Measurements from ENCODE around the gene CNNM4. TPM values are rescaled to one million over a fixed set of nuclear protein-coding genes. Genes with fewer than 3 reads are reported as not detected.

The CNNM4 gene
- total RNA-seq, 1 donor from 2014 or later, result 5.8 TPM

DNA sequence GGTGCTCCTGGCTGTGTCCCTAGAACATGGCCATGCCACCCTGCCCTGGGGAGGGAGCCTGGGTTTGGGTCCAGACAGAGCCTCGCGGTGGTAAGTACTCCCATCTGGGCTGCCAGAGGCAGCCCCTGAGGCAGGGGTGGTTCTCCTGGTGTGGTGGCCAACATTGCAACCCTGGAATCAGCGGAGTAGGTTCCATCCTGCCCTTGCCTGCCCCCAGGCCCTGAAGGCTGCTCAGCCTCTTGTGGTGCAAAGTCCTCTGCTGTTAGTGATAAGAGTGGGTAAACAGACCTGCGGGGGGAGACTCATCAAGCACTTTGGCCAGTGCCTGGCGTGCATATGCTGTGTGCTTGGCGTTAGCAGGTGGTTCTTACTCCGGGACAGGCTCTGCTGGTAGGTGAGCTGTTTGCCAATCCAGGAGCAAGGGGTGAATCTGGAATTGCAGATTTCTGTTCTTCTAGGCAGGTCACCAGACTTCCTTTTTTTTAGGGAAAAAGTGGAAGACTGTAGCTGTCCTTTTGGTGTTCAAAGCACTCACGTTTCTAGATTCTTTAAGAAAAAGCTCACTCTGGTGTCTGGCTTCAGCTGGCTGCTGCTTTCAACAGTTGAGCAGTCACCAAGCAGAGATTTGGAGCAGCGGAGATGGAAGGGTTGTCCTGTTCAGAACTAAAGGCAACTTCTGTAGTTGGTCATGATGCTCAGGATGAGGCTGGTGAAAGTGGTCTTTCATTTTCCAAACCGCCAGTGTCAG lies 58.6 kb downstream of the CNNM4 start:
- Histone ChIP-seq H3K4me3 (ENCODE audit: insufficient read depth, low read depth, low read length) (no peak overlapping the region), H3K4me1 (ENCODE audit: insufficient read depth, low read length) (peaks cover 14% of the 10 kb centered on the region), H3K4me2 (ENCODE audit: low read length) (no peak overlapping the region), H3K36me3 (ENCODE audit: insufficient read depth, low read length) (no peaks in the 10 kb centered on the region), H3K27ac (ENCODE audit: low read depth, low read length) (no peak overlapping the region), H3K9me3 (ENCODE audit: insufficient read depth, low read depth, low read length) (no peaks in the 10 kb centered on the region), H2AFZ (ENCODE audit: low read depth, low read length) (no peak overlapping the region), H4K20me1 (ENCODE audit: insufficient read depth, low read length) (peaks cover 61% of the 10 kb centered on the region), H3K79me2 (ENCODE audit: insufficient read depth, low read length) (peaks cover 10% of the 10 kb centered on the region), H3K9ac (ENCODE audit: low read length) (no peak overlapping the region), H3K27me3 (ENCODE audit: insufficient read depth, low read length) (no peaks in the 10 kb centered on the region)
- Mint-ChIP-seq H3K4me3 (ENCODE audit: unreplicated experiment) (peak overlapping the region; percentile 40), H3K27ac (ENCODE audit: unreplicated experiment) (no peak overlapping the region), H3K9me3 (ENCODE audit: unreplicated experiment) (no peaks in the 10 kb centered on the region), H3K4me1 (ENCODE audit: low read depth, unreplicated experiment) (peaks cover 6% of the 10 kb centered on the region), H3K36me3 (ENCODE audit: low read depth, unreplicated experiment) (peaks cover 5% of the 10 kb centered on the region), H3K27me3 (ENCODE audit: low read depth, unreplicated experiment) (peaks cover 7% of the 10 kb centered on the region)
- no peak for TF ChIP-seq EZH2 (IDR thresholded peaks at IDR 0.05; ENCODE audit: insufficient read depth, low read length)
- TF ChIP-seq, protein P1, sequence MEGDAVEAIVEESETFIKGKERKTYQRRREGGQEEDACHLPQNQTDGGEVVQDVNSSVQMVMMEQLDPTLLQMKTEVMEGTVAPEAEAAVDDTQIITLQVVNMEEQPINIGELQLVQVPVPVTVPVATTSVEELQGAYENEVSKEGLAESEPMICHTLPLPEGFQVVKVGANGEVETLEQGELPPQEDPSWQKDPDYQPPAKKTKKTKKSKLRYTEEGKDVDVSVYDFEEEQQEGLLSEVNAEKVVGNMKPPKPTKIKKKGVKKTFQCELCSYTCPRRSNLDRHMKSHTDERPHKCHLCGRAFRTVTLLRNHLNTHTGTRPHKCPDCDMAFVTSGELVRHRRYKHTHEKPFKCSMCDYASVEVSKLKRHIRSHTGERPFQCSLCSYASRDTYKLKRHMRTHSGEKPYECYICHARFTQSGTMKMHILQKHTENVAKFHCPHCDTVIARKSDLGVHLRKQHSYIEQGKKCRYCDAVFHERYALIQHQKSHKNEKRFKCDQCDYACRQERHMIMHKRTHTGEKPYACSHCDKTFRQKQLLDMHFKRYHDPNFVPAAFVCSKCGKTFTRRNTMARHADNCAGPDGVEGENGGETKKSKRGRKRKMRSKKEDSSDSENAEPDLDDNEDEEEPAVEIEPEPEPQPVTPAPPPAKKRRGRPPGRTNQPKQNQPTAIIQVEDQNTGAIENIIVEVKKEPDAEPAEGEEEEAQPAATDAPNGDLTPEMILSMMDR (IDR thresholded peaks at IDR 0.05; ENCODE audit: insufficient read depth, low read depth, low read length), result no peak
- DNase-seq (ENCODE audit: low read depth) (no peak), FAIRE-seq (no peak)

DNA sequence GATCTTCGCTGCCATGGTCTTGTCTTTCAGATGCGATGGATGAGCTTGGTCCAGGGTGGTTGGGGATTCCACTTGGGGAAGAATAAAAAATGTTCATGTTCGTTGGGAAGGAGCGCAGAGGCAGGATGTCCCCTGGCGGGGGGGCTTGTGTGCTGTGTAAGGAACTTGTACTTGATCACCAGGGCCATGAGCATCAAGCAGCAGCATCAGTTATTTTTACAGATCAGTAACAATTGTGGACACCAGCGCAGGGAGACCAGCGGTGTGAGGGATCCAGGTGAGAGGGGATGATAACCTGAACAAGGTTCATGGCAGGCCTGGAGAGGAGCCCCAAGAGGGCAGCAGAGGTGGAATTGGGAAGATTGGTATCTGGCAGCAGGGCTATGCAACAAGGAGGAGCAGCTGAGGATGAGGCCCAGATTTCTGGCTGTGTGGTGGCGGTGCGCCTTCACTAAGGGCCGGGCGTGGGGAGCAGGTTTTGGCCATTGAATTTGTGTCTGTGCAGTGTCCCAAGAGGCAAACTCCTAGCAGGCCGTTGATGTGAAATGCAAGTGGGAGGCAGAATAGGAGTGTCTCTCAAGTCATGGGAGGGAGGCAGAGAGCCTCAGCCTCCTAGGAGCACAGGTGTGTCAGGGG lies 59.3 kb downstream of the CNNM4 start:
- Mint-ChIP-seq H3K27ac (ENCODE audit: unreplicated experiment) (no peak overlapping the region), H3K36me3 (ENCODE audit: low read depth, unreplicated experiment) (peaks cover 5% of the 10 kb centered on the region), H3K9me3 (ENCODE audit: unreplicated experiment) (no peaks in the 10 kb centered on the region), H3K4me1 (ENCODE audit: low read depth, unreplicated experiment) (peaks cover 6% of the 10 kb centered on the region), H3K4me3 (ENCODE audit: unreplicated experiment) (no peak overlapping the region), H3K27me3 (ENCODE audit: low read depth, unreplicated experiment) (peaks cover 7% of the 10 kb centered on the region)
- TF ChIP-seq, protein P1 (IDR thresholded peaks at IDR 0.05; ENCODE audit: insufficient read depth, low read depth, low read length), result no peak
- TF ChIP-seq EZH2 (IDR thresholded peaks at IDR 0.05; ENCODE audit: insufficient read depth, low read length), result no peak
- Histone ChIP-seq H2AFZ (ENCODE audit: low read depth, low read length) (no peak overlapping the region), H3K79me2 (ENCODE audit: insufficient read depth, low read length) (peaks cover 10% of the 10 kb centered on the region), H3K27ac (ENCODE audit: low read depth, low read length) (no peak overlapping the region), H3K9me3 (ENCODE audit: insufficient read depth, low read depth, low read length) (no peaks in the 10 kb centered on the region), H3K36me3 (ENCODE audit: insufficient read depth, low read length) (no peaks in the 10 kb centered on the region), H4K20me1 (ENCODE audit: insufficient read depth, low read length) (peaks cover 68% of the 10 kb centered on the region), H3K27me3 (ENCODE audit: insufficient read depth, low read length) (no peaks in the 10 kb centered on the region), H3K4me1 (ENCODE audit: insufficient read depth, low read length) (peaks cover 14% of the 10 kb centered on the region), H3K4me3 (ENCODE audit: insufficient read depth, low read depth, low read length) (no peak overlapping the region), H3K4me2 (ENCODE audit: low read length) (no peak overlapping the region), H3K9ac (ENCODE audit: low read length) (no peak overlapping the region)
- FAIRE-seq, result no peak
- DNase-seq (ENCODE audit: low read depth), result no peak
